HepG2 (cell line): Measurements from ENCODE around the gene INTS15. TPM values are rescaled to one million over a fixed set of nuclear protein-coding genes. Genes with fewer than 3 reads are reported as not detected.

Source experiments
- ATAC-seq: fragments of 200-7000 bp; cut with Tn5 transposase; 3 replicates; pipeline ENCODE4 v1.9.1; 2020; ENCODE audit warnings: mild to moderate bottlenecking, moderate library complexity
- BruUV-seq: library from RNA; stranded (reverse); fragments of 400-500 nt; replicated peaks from 2 replicates; lab custom pipeline; 2021; lab: Mats Ljungman, UMichigan
- CTCF ChIA-PET: fragments of 300-600 bp; formaldehyde crosslinking; extraction: SDS; loops from one replicate; lab custom pipeline; 2021; ENCODE audit warnings: low total read pairs, inconsistent platforms, low intra/inter-chr PET ratio; lab: Yijun Ruan, JAX
- POLR2A ChIA-PET: fragments of 350-600 bp; sonication (Branson Sonifier 250); formaldehyde crosslinking; loops from one replicate; lab custom pipeline; 2020; ENCODE audit warnings: antibody characterized with exemption, inconsistent platforms; lab: Yijun Ruan, JAX
- DNase-seq: peaks from one replicate; pipeline ENCODE4 v3.0.0-alpha.2; 2015; ENCODE audit warnings: low spot score
- FAIRE-seq: peaks from 3 replicates; lab custom pipeline; 2011; peaks lifted over from hg19 to GRCh38; lab: Jason Lieb, UNC
- H2AFZ ChIP-seq: one replicate; pipeline ENCODE4 v1.6.1; 2011; ENCODE audit warnings: low read length, inconsistent platforms
- H3K27ac ChIP-seq: fragments of 300-600 bp; 3 replicates; pipeline ENCODE4 v1.8.0; 2011; ENCODE audit warnings: mixed run types, mild to moderate bottlenecking, mixed read lengths, low read length, inconsistent platforms; ENCODE audit not compliant: insufficient read depth; ENCODE audit errors: extremely low read length
- H3K27me3 ChIP-seq, 2 experiments: fragments of 200-600 bp in 1 of 2; 2 replicates in 1 of 2; 3 replicates in 1 of 2; pipeline versions ENCODE4 v1.6.0 to v1.8.0; 2011; ENCODE audit warnings: low read length in 2 of 2, mild to moderate bottlenecking in 2 of 2, moderate library complexity in 2 of 2, inconsistent platforms in 1 of 2; ENCODE audit not compliant: insufficient read depth in 2 of 2, control insufficient read depth in 1 of 2
- H3K36me3 ChIP-seq, 2 experiments: fragments of 200-600 bp in 1 of 2; replicated peaks in 1 of 2; 2 replicates in 1 of 2; 3 replicates in 1 of 2; pipeline versions ENCODE4 v1.5.1 to v1.8.0; 2011; ENCODE audit warnings: low read length in 2 of 2, inconsistent platforms in 1 of 2; ENCODE audit not compliant: insufficient read depth in 2 of 2, control insufficient read depth in 1 of 2
- H3K4me1 ChIP-seq: 2 replicates; pipeline ENCODE4 v1.5.1; 2012; ENCODE audit warnings: low read length, inconsistent platforms; ENCODE audit not compliant: insufficient read depth
- H3K4me2 ChIP-seq: 2 replicates; pipeline ENCODE4 v1.6.0; 2011; ENCODE audit warnings: low read depth, low read length, inconsistent platforms
- H3K4me3 ChIP-seq, 3 experiments: fragments of 200-600 bp in 1 of 3; sonication (generic), shearing (Covaris generic) in 1 of 3; replicated peaks in 1 of 3; 2 replicates each; pipeline ENCODE4 v1.5.1; 2011 to 2016; ENCODE audit warnings: low read length in 3 of 3, inconsistent platforms in 2 of 3, low read depth in 2 of 3, mild to moderate bottlenecking in 2 of 3, control low read depth in 1 of 3, mixed read lengths in 1 of 3; ENCODE audit not compliant: insufficient read depth in 1 of 3
- H3K79me2 ChIP-seq: one replicate; pipeline ENCODE4 v1.6.1; 2011; ENCODE audit warnings: low read length, inconsistent platforms; ENCODE audit not compliant: insufficient read depth
- H3K9ac ChIP-seq: 2 replicates; pipeline ENCODE4 v1.6.0; 2011; ENCODE audit warnings: mild to moderate bottlenecking, low read depth, low read length, inconsistent platforms; ENCODE audit not compliant: insufficient read depth
- H3K9me3 ChIP-seq: 2 replicates; pipeline ENCODE4 v1.5.1; 2012; ENCODE audit warnings: mild to moderate bottlenecking, low read length
- H4K20me1 ChIP-seq: 2 replicates; pipeline ENCODE4 v1.6.0; 2011; ENCODE audit warnings: inconsistent platforms, mild to moderate bottlenecking, low read length, moderate library complexity; ENCODE audit not compliant: insufficient read depth
- ATF1 ChIP-seq: IDR thresholded peaks from 2 replicates; pipeline ENCODE4 v1.6.1; 2016; ENCODE audit warnings: mild to moderate bottlenecking, control low read depth
- HOXA5 ChIP-seq: sonication (generic); formaldehyde crosslinking; IDR thresholded peaks from 2 replicates; pipeline ENCODE4 v1.4.0; 2020; ENCODE audit warnings: missing genetic modification reagents
- MAFG ChIP-seq: sonication (generic); formaldehyde crosslinking; IDR thresholded peaks from 2 replicates; pipeline ENCODE4 v1.5.1; 2020; ENCODE audit warnings: mild to moderate bottlenecking, missing genetic modification reagents
- POGZ ChIP-seq: sonication (generic); formaldehyde crosslinking; IDR thresholded peaks from 2 replicates; pipeline ENCODE4 v1.4.0; 2020; ENCODE audit warnings: mild to moderate bottlenecking, missing genetic modification reagents
- POLR2AphosphoS5 ChIP-seq: IDR thresholded peaks from 2 replicates; pipeline ENCODE4 v1.6.1; 2012; ENCODE audit warnings: low read depth, low read length
- SCMH1 ChIP-seq: sonication (generic); formaldehyde crosslinking; IDR thresholded peaks from 2 replicates; pipeline ENCODE4 v1.9.0; 2021; ENCODE audit warnings: missing genetic modification reagents, mild to moderate bottlenecking, borderline replicate concordance
- ZC3H13 ChIP-seq: sonication (generic); formaldehyde crosslinking; IDR thresholded peaks from 2 replicates; pipeline ENCODE4 v1.8.1; 2023; ENCODE audit warnings: mild to moderate bottlenecking, missing genetic modification reagents, moderate library complexity
- ZMYM3 ChIP-seq: sonication (generic); formaldehyde crosslinking; IDR thresholded peaks from 2 replicates; pipeline ENCODE4 v1.5.1; 2020; ENCODE audit warnings: mild to moderate bottlenecking, missing genetic modification reagents
- ZNF354B ChIP-seq: sonication (generic); formaldehyde crosslinking; IDR thresholded peaks from 2 replicates; pipeline ENCODE4 v1.8.0; 2022; ENCODE audit warnings: mild to moderate bottlenecking, missing genetic modification reagents
- ZNF75D ChIP-seq: sonication (generic); formaldehyde crosslinking; IDR thresholded peaks from 2 replicates; pipeline ENCODE4 v1.8.1; 2023; ENCODE audit warnings: missing genetic modification reagents, mild to moderate bottlenecking, borderline replicate concordance
- WGBS: methylation state at CpG from one replicate; pipeline ENCODE4 v1.1.6; 2017; ENCODE audit warnings: low lambda C conversion rate; 5-methylcytosine and 5-hydroxymethylcytosine counted together
- in situ Hi-C: cut with HindIII; loops from 2 replicates; pipeline ENCODE4 v1.10.0; 2017; ENCODE audit warnings: low pct_unique_long_range_greater_than_20kb; ENCODE audit not compliant: extremely low pct_ligation_motif_present
- intact Hi-C: fragments of 100-400 bp; cut with micrococcal nuclease; formaldehyde crosslinking; loops from one replicate; pipeline ENCODE4 v1.10.0; 2022; ENCODE audit not compliant: unreplicated experiment
- polyA plus RNA-seq, 8 experiments: library from polyadenylated mRNA; depleted of rRNA in 3 of 8; stranded (reverse) in 7 of 8; unstranded in 1 of 8; fragments of >200 nt; fragmentation: Illumina TruSeq in 4 of 8; extraction: Trizol in 4 of 8; gene quantifications; 2 replicates each; pipeline versions ENCODE4 v1.2.1 to v1.2.3, GENCODE V29; 2011 to 2016; ENCODE audit warnings: low read depth in 4 of 8, missing spikeins in 1 of 8, mixed read lengths in 1 of 8; ENCODE audit not compliant: insufficient read depth in 1 of 8
- total RNA-seq, 5 experiments: library from RNA; depleted of rRNA; stranded (reverse); fragments of >200 nt; fragmentation: Illumina TruSeq; extraction: Trizol; gene quantifications; 2 replicates each; pipeline ENCODE4 v1.2.3, GENCODE V29; 2016; ENCODE audit warnings: low read depth in 1 of 5
- TF ChIP-seq, protein P1 (sequence below): sonication (generic); formaldehyde crosslinking; IDR thresholded peaks from 2 replicates; pipeline ENCODE4 v1.5.1; 2020; ENCODE audit warnings: missing genetic modification reagents, mild to moderate bottlenecking, borderline replicate concordance
- TF ChIP-seq, protein P2 (sequence below): sonication (generic); formaldehyde crosslinking; conservative IDR thresholded peaks from 2 replicates; pipeline ENCODE4 v1.8.0; 2022; ENCODE audit warnings: mild to moderate bottlenecking, moderate library complexity, missing genetic modification reagents
- TF ChIP-seq, protein P3 (sequence below): IDR thresholded peaks from 2 replicates; pipeline ENCODE4 v1.6.1; 2018; ENCODE audit warnings: missing genetic modification reagents, mild to moderate bottlenecking, missing compliant biosample characterization
- TF ChIP-seq, protein P4 (sequence below): sonication (generic); formaldehyde crosslinking; IDR thresholded peaks from 2 replicates; pipeline ENCODE4 v1.5.0; 2020; ENCODE audit warnings: mild to moderate bottlenecking, missing genetic modification reagents, moderate library complexity

The INTS15 gene
- total and polyA plus RNA-seq, 2 of the 13 experiments (the other 11 are each of a cell fraction or from before 2014, with no cell fraction given): 16.3 to 25.7 TPM

DNA sequence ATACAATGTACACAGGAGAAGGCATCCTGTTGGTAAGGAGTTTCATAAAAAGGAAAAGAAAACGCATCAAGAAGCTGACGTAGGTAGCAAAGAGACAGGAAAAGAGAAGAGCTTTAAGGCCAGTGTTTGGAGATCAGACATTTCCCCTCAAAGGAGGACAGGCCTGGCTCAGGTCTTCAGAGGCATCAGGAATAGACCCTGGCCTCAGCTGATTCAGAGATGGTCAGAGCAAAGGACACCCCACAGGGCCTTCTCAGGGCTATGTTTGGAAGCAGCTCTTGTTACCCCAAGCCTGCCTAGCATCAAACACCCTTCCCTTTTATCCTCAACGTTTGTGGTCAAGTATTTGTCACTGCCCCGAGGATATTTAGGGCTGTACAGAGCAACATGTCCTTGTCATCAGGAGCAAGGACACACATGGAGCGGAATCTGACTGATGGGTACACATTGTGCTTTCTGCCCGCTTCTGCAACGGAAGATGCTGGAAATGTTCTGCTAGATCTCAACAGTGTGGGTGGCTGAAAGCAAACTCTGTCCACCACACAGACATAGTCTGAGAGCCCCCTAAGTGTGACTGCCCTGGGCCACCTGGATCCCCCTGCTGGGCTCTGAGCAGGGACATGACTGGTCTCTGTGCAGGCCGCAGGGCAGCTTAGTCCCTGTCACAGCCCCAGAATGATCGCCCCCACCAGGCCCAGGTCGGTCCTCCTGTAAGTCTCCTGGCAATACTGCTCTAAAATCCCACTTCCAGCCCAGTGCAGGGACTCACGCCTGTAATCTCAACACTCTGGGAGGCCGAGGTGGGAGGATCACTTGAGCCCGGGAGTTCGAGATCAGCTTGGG lies 13.6 kb upstream of the INTS15 start:
- intact Hi-C loops: loop anchor here (2.0 kb wide), 1 partner anchor 15 kb away; the partner anchor contains the start of gene INTS15
- CTCF ChIA-PET: no interaction called here
- H3K9me3 ChIP-seq: no peaks in the 10 kb centered on the region
- POLR2A ChIA-PET: interaction anchor here (1.0 to 5.1 kb wide), 2 partner anchors 14 to 17 kb away, joined by 4 to 105 read pairs; partner anchors contain the start of gene INTS15
- TSS peak; percentile 48 for BruUV-seq
- H3K4me2 ChIP-seq: peak overlapping the region; percentile 97
- in situ Hi-C loops: no loop called here
- no peak for FAIRE-seq
- H3K36me3 ChIP-seq: peaks cover 5 to 15% of the 10 kb centered on the region in 2 experiments
- H3K27me3 ChIP-seq: no peaks in the 10 kb centered on the region
- H3K4me1 ChIP-seq: peaks cover 86% of the 10 kb centered on the region
- no peak for DNase-seq
- peak overlapping the region; percentile 98 for H3K27ac ChIP-seq
- peak overlapping the region; percentile 65 for H3K9ac ChIP-seq
- no peak overlapping the region for H2AFZ ChIP-seq
- peak; percentile 19 for ATAC-seq
- WGBS: 24% methylated on average over 11 of the region's 14 CpGs
- H4K20me1 ChIP-seq: no peaks in the 10 kb centered on the region
- H3K79me2 ChIP-seq: peaks cover 17% of the 10 kb centered on the region
- H3K4me3 ChIP-seq: peak overlapping the region; percentile 17 to 86 (median 61)
- TF ChIP-seq HOXA5 (CRISPR knock-in tag) (no peak), ZNF75D (CRISPR knock-in tag) (no peak), ZMYM3 (CRISPR knock-in tag) (no peak), ZNF354B (CRISPR knock-in tag) (no peak), ZC3H13 (no peak), MAFG (no peak), ATF1 (CRISPR knock-in tag) (no peak), POGZ (CRISPR knock-in tag) (no peak), SCMH1 (CRISPR knock-in tag) (no peak), POLR2AphosphoS5 (0 out of 2 replicates have a peak, but pooled peaks have one; percentile 44)
- TF ChIP-seq, protein P1, sequence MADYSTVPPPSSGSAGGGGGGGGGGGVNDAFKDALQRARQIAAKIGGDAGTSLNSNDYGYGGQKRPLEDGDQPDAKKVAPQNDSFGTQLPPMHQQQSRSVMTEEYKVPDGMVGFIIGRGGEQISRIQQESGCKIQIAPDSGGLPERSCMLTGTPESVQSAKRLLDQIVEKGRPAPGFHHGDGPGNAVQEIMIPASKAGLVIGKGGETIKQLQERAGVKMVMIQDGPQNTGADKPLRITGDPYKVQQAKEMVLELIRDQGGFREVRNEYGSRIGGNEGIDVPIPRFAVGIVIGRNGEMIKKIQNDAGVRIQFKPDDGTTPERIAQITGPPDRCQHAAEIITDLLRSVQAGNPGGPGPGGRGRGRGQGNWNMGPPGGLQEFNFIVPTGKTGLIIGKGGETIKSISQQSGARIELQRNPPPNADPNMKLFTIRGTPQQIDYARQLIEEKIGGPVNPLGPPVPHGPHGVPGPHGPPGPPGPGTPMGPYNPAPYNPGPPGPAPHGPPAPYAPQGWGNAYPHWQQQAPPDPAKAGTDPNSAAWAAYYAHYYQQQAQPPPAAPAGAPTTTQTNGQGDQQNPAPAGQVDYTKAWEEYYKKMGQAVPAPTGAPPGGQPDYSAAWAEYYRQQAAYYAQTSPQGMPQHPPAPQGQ (CRISPR knock-in tag): no peak
- TF ChIP-seq, protein P2, sequence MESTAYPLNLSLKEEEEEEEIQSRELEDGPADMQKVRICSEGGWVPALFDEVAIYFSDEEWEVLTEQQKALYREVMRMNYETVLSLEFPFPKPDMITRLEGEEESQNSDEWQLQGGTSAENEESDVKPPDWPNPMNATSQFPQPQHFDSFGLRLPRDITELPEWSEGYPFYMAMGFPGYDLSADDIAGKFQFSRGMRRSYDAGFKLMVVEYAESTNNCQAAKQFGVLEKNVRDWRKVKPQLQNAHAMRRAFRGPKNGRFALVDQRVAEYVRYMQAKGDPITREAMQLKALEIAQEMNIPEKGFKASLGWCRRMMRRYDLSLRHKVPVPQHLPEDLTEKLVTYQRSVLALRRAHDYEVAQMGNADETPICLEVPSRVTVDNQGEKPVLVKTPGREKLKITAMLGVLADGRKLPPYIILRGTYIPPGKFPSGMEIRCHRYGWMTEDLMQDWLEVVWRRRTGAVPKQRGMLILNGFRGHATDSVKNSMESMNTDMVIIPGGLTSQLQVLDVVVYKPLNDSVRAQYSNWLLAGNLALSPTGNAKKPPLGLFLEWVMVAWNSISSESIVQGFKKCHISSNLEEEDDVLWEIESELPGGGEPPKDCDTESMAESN (CRISPR knock-in tag): peak; percentile 58; the same call in 1 of the 2 replicates
- TF ChIP-seq, protein P3, sequence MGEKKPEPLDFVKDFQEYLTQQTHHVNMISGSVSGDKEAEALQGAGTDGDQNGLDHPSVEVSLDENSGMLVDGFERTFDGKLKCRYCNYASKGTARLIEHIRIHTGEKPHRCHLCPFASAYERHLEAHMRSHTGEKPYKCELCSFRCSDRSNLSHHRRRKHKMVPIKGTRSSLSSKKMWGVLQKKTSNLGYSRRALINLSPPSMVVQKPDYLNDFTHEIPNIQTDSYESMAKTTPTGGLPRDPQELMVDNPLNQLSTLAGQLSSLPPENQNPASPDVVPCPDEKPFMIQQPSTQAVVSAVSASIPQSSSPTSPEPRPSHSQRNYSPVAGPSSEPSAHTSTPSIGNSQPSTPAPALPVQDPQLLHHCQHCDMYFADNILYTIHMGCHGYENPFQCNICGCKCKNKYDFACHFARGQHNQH (CRISPR knock-in tag): 0 out of 2 replicates have a peak, but pooled peaks have one; percentile 19
- TF ChIP-seq, protein P4, sequence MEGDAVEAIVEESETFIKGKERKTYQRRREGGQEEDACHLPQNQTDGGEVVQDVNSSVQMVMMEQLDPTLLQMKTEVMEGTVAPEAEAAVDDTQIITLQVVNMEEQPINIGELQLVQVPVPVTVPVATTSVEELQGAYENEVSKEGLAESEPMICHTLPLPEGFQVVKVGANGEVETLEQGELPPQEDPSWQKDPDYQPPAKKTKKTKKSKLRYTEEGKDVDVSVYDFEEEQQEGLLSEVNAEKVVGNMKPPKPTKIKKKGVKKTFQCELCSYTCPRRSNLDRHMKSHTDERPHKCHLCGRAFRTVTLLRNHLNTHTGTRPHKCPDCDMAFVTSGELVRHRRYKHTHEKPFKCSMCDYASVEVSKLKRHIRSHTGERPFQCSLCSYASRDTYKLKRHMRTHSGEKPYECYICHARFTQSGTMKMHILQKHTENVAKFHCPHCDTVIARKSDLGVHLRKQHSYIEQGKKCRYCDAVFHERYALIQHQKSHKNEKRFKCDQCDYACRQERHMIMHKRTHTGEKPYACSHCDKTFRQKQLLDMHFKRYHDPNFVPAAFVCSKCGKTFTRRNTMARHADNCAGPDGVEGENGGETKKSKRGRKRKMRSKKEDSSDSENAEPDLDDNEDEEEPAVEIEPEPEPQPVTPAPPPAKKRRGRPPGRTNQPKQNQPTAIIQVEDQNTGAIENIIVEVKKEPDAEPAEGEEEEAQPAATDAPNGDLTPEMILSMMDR (CRISPR knock-in tag): peak; percentile 28
